ENCODE data around the gene PHLDA1.

DNA sequence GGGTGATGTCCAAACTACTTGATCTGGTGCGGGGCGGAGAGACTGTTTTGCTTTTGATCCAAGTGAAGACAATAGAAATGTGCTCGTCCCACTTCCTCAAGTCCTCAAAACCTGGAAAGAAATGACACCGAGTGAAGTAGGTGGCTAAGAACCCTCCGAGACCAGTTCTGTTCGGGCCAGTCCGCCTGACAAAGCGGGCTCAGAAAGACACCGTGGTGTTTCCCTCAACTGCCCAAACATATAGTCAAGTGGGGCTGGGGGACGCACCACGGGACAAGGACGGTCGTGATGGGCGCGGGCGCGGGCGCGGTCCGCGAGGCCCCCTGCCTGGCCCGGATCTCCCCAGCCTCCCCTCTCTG lies 1.6 kb downstream of the PHLDA1 start:
- TF ChIP-seq POLR2AphosphoS5 (IDR thresholded peaks at IDR 0.05; ENCODE audit: low read depth, low read length) (no peak), POLR2A (IDR thresholded peaks at IDR 0.05; ENCODE audit: low read depth, low read length) (no peak)

All from GM12892 (cell line).